HepG2 (cell line): ENCODE results near the gene YIPF3. TPM values are rescaled to one million over a fixed set of nuclear protein-coding genes. Genes with fewer than 3 reads are reported as not detected.

Experiments
- BORCS8-MEF2B ChIP-seq: sonication (generic); formaldehyde crosslinking; IDR thresholded peaks from 2 replicates; pipeline ENCODE4 v1.8.0; 2022; ENCODE audit warnings: mild to moderate bottlenecking, missing genetic modification reagents
- BRF2 ChIP-seq: sonication (generic); formaldehyde crosslinking; IDR thresholded peaks from 2 replicates; pipeline ENCODE4 v1.8.1; 2022; ENCODE audit warnings: mild to moderate bottlenecking, missing genetic modification reagents
- CAMTA2 ChIP-seq: sonication (generic); formaldehyde crosslinking; IDR thresholded peaks from 2 replicates; pipeline ENCODE4 v1.4.0; 2020; ENCODE audit warnings: mild to moderate bottlenecking, missing genetic modification reagents, borderline replicate concordance
- GZF1 ChIP-seq: sonication (generic); formaldehyde crosslinking; IDR thresholded peaks from 2 replicates; pipeline ENCODE4 v1.5.1; 2020; ENCODE audit warnings: mild to moderate bottlenecking, missing genetic modification reagents
- HMG20A ChIP-seq: IDR thresholded peaks from 2 replicates; pipeline ENCODE4 v1.6.1; 2016; ENCODE audit warnings: borderline replicate concordance
- HOXD1 ChIP-seq: sonication (generic); formaldehyde crosslinking; IDR thresholded peaks from 2 replicates; pipeline ENCODE4 v1.5.0; 2020; ENCODE audit warnings: missing genetic modification reagents
- IKZF1 ChIP-seq: fragments of 450-650 bp; IDR thresholded peaks from 2 replicates; pipeline ENCODE4 v1.7.1; 2016
- IRF1 ChIP-seq: sonication (generic); formaldehyde crosslinking; IDR thresholded peaks from 2 replicates; pipeline ENCODE4 v1.4.0; 2020; ENCODE audit warnings: low read depth, mild to moderate bottlenecking, missing genetic modification reagents
- JUND ChIP-seq: sonication (generic); formaldehyde crosslinking; IDR thresholded peaks from 2 replicates; pipeline ENCODE4 v1.8.0; 2022; ENCODE audit warnings: mild to moderate bottlenecking, missing genetic modification reagents
- MED1 ChIP-seq: sonication (generic); formaldehyde crosslinking; IDR thresholded peaks from 2 replicates; pipeline ENCODE4 v1.4.0; 2020; ENCODE audit warnings: missing genetic modification reagents
- MIER2 ChIP-seq: IDR thresholded peaks from 2 replicates; pipeline ENCODE4 v1.6.1; 2016; ENCODE audit warnings: missing biosample characterization, missing genetic modification reagents
- PAX8 ChIP-seq: sonication (generic); formaldehyde crosslinking; IDR thresholded peaks from 2 replicates; pipeline ENCODE4 v1.8.0; 2022; ENCODE audit warnings: mild to moderate bottlenecking, missing genetic modification reagents, borderline replicate concordance
- POGK ChIP-seq: sonication (generic); formaldehyde crosslinking; conservative IDR thresholded peaks from 2 replicates; pipeline ENCODE4 v1.8.0; 2022; ENCODE audit warnings: mild to moderate bottlenecking, moderate library complexity, missing genetic modification reagents
- RAD21 ChIP-seq: fragments of 450-650 bp; formaldehyde crosslinking; IDR thresholded peaks from 2 replicates; pipeline ENCODE4 v1.5.0; 2020; ENCODE audit warnings: mild to moderate bottlenecking
- REXO4 ChIP-seq: sonication (generic); formaldehyde crosslinking; IDR thresholded peaks from 2 replicates; pipeline ENCODE4 v1.8.0; 2022; ENCODE audit warnings: missing genetic modification reagents, mild to moderate bottlenecking, borderline replicate concordance
- SNAPC2 ChIP-seq: sonication (generic); formaldehyde crosslinking; IDR thresholded peaks from 2 replicates; pipeline ENCODE4 v1.8.1; 2022; ENCODE audit warnings: mild to moderate bottlenecking, missing genetic modification reagents
- THYN1 ChIP-seq: sonication (generic); formaldehyde crosslinking; IDR thresholded peaks from 2 replicates; pipeline ENCODE4 v1.8.1; 2023; ENCODE audit warnings: low read depth, mild to moderate bottlenecking, moderate library complexity, missing genetic modification reagents, borderline replicate concordance
- YEATS4 ChIP-seq: sonication (generic); formaldehyde crosslinking; IDR thresholded peaks from 2 replicates; pipeline ENCODE4 v1.4.0; 2020; ENCODE audit warnings: missing genetic modification reagents, borderline replicate concordance
- ZKSCAN5 ChIP-seq: sonication (generic); formaldehyde crosslinking; IDR thresholded peaks from 2 replicates; pipeline ENCODE4 v1.5.1; 2020; ENCODE audit warnings: mild to moderate bottlenecking, missing genetic modification reagents
- ZNF547 ChIP-seq: sonication (generic); formaldehyde crosslinking; IDR thresholded peaks from 2 replicates; pipeline ENCODE4 v1.5.1; 2020; ENCODE audit warnings: mild to moderate bottlenecking, missing genetic modification reagents
- ZNF564 ChIP-seq: sonication (generic); formaldehyde crosslinking; IDR thresholded peaks from 2 replicates; pipeline ENCODE4 v1.8.1; 2023; ENCODE audit warnings: mild to moderate bottlenecking, missing genetic modification reagents
- ZNF607 ChIP-seq: sonication (generic); formaldehyde crosslinking; IDR thresholded peaks from 2 replicates; pipeline ENCODE4 v1.5.1; 2020; ENCODE audit warnings: missing genetic modification reagents, mild to moderate bottlenecking, borderline replicate concordance
- ZNF724P ChIP-seq: sonication (generic); formaldehyde crosslinking; IDR thresholded peaks from 2 replicates; pipeline ENCODE4 v1.8.0; 2022; ENCODE audit warnings: missing genetic modification reagents, borderline replicate concordance
- ZSCAN30 ChIP-seq: sonication (generic); formaldehyde crosslinking; IDR thresholded peaks from 2 replicates; pipeline ENCODE4 v1.5.0; 2020; ENCODE audit warnings: mild to moderate bottlenecking, missing genetic modification reagents
- polyA plus RNA-seq, 8 experiments: library from polyadenylated mRNA; depleted of rRNA in 3 of 8; stranded (reverse) in 7 of 8; unstranded in 1 of 8; fragments of >200 nt; fragmentation: Illumina TruSeq in 4 of 8; extraction: Trizol in 4 of 8; gene quantifications; 2 replicates each; pipeline versions ENCODE4 v1.2.1 to v1.2.3, GENCODE V29; 2011 to 2016; ENCODE audit warnings: low read depth in 4 of 8, missing spikeins in 1 of 8, mixed read lengths in 1 of 8; ENCODE audit not compliant: insufficient read depth in 1 of 8
- total RNA-seq, 5 experiments: library from RNA; depleted of rRNA; stranded (reverse); fragments of >200 nt; fragmentation: Illumina TruSeq; extraction: Trizol; gene quantifications; 2 replicates each; pipeline ENCODE4 v1.2.3, GENCODE V29; 2016; ENCODE audit warnings: low read depth in 1 of 5

YIPF3 gene
- total and polyA plus RNA-seq, 2 of the 13 experiments (the other 11 are each of a cell fraction or from before 2014, with no cell fraction given) = 107 to 206 TPM

GRCh38 chr6:43516697-43517504 lies at the start of gene YIPF3, which contains the start of gene POLR1C (continued):
- TF ChIP-seq POGK (peak; percentile 91), THYN1 (0 out of 2 replicates have a peak, but pooled peaks have one; percentile 17), ZNF607 (peak; percentile 96), REXO4 (CRISPR knock-in tag) (no peak), MIER2 (CRISPR knock-in tag) (peak; percentile 17; the same call in 1 of the 2 replicates), HOXD1 (CRISPR knock-in tag) (0 out of 2 replicates have a peak, but pooled peaks have one; percentile 69), MED1 (peak; percentile 82), ZSCAN30 (CRISPR knock-in tag) (no peak), GZF1 (CRISPR knock-in tag) (no peak), ZNF564 (peak; percentile 41), IKZF1 (no peak), JUND (CRISPR knock-in tag) (0 out of 2 replicates have a peak, but pooled peaks have one; percentile 25), IRF1 (CRISPR knock-in tag) (0 out of 2 replicates have a peak, but pooled peaks have one; percentile 79), ZNF547 (CRISPR knock-in tag) (peak; percentile 98), YEATS4 (CRISPR knock-in tag) (peak; percentile 98), ZKSCAN5 (CRISPR knock-in tag) (no peak), SNAPC2 (CRISPR knock-in tag) (no peak), HMG20A (CRISPR knock-in tag) (no peak), BORCS8-MEF2B (CRISPR knock-in tag) (peak; percentile 34; the same call in 1 of the 2 replicates), ZNF724P (CRISPR knock-in tag) (peak; percentile 43; the same call in 1 of the 2 replicates), RAD21 (CRISPR knock-in tag) (peak; percentile 37; the same call in 1 of the 2 replicates), PAX8 (CRISPR knock-in tag) (no peak), CAMTA2 (CRISPR knock-in tag) (0 out of 2 replicates have a peak, but pooled peaks have one; percentile 78), BRF2 (peak; percentile 69)
